WTC11 (cell line): ENCODE results near the gene TASP1.

Experiments
- ATF3 ChIP-seq: sonication (generic); formaldehyde crosslinking; conservative IDR thresholded peaks from 2 replicates; pipeline ENCODE4 v1.8.1; 2022; ENCODE audit warnings: mild to moderate bottlenecking, missing genetic modification reagents
- CTCF ChIP-seq: fragments of 200-600 bp; IDR thresholded peaks from 2 replicates; pipeline ENCODE4 v1.8.0; 2022; ENCODE audit warnings: antibody characterized with exemption
- ELF4 ChIP-seq: sonication (generic); formaldehyde crosslinking; IDR thresholded peaks from 2 replicates; pipeline ENCODE4 v1.8.1; 2022; ENCODE audit warnings: low read depth, mild to moderate bottlenecking, moderate library complexity, missing genetic modification reagents
- IRF2 ChIP-seq: sonication (generic); formaldehyde crosslinking; IDR thresholded peaks from 2 replicates; pipeline ENCODE4 v1.8.0; 2022; ENCODE audit warnings: low read depth, missing genetic modification reagents, borderline replicate concordance
- NR1H2 ChIP-seq: sonication (generic); formaldehyde crosslinking; IDR thresholded peaks from 2 replicates; pipeline ENCODE4 v1.9.0; 2021; ENCODE audit warnings: mild to moderate bottlenecking, moderate library complexity, missing genetic modification reagents
- SMAD3 ChIP-seq: sonication (generic); formaldehyde crosslinking; IDR thresholded peaks from 2 replicates; pipeline ENCODE4 v1.8.0; 2022; ENCODE audit warnings: missing genetic modification reagents, mild to moderate bottlenecking, borderline replicate concordance
- SMAD4 ChIP-seq: sonication (generic); formaldehyde crosslinking; IDR thresholded peaks from 2 replicates; pipeline ENCODE4 v1.8.0; 2022; ENCODE audit warnings: mild to moderate bottlenecking, missing genetic modification reagents
- SP1 ChIP-seq: sonication (generic); formaldehyde crosslinking; conservative IDR thresholded peaks from 2 replicates; pipeline ENCODE4 v1.8.1; 2022; ENCODE audit warnings: missing genetic modification reagents
- TEAD4 ChIP-seq: sonication (generic); formaldehyde crosslinking; IDR thresholded peaks from 2 replicates; pipeline ENCODE4 v1.8.0; 2022; ENCODE audit warnings: mild to moderate bottlenecking, missing genetic modification reagents
- ZBTB43 ChIP-seq: sonication (generic); formaldehyde crosslinking; IDR thresholded peaks from 2 replicates; pipeline ENCODE4 v1.8.1; 2023; ENCODE audit warnings: mild to moderate bottlenecking, missing genetic modification reagents
- ZNF138 ChIP-seq: sonication (generic); formaldehyde crosslinking; conservative IDR thresholded peaks from 2 replicates; pipeline ENCODE4 v1.8.1; 2022; ENCODE audit warnings: mild to moderate bottlenecking, moderate library complexity, missing genetic modification reagents

- TF ChIP-seq NR1H2 (no peak), SMAD3 (CRISPR knock-in tag) (no peak), SMAD4 (CRISPR knock-in tag) (no peak), TEAD4 (no peak), CTCF (no peak), IRF2 (CRISPR knock-in tag) (no peak), ZNF138 (no peak), ATF3 (CRISPR knock-in tag) (no peak), SP1 (CRISPR knock-in tag) (no peak), ZBTB43 (CRISPR knock-in tag) (no peak), ELF4 (no peak)
Observed at GRCh38 chr20:13659288-13659687, 20.6 kb upstream of the TASP1 start.
